NCI-H748 treated with DMSO at 0.1 percent for 48 hours (cell line): Measurements from ENCODE around the gene TLCD3A.
"Not testable (repeated sequence)": the region's sequence is repeated elsewhere in the genome, so short reads cannot be mapped to it uniquely, and the experiment has no call there.

ENCODE experiments used
- DNase-seq: peaks from one replicate; lab custom pipeline; 2025; lab: John Stamatoyannopoulos, UW

TLCD3A gene

DNA sequence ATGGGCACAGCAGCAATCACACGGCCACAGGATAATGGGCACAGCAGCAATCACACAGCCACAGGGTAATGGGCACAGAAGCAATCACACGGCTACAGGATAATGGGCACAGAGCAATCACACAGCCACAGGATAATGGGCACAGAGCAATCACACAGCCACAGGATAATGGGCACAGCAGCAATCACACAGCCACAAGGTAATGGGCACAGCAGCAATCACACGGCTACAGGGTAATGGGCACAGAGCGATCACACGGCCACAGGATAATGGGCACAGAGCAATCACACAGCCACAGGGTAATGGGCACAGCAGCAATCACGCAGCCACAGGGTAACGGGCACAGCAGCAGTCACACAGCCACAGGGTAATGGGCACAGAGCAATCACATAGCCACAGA, 17.0 kb downstream of the TLCD3A start:
- DNase-seq, result not testable (repeated sequence)

DNA sequence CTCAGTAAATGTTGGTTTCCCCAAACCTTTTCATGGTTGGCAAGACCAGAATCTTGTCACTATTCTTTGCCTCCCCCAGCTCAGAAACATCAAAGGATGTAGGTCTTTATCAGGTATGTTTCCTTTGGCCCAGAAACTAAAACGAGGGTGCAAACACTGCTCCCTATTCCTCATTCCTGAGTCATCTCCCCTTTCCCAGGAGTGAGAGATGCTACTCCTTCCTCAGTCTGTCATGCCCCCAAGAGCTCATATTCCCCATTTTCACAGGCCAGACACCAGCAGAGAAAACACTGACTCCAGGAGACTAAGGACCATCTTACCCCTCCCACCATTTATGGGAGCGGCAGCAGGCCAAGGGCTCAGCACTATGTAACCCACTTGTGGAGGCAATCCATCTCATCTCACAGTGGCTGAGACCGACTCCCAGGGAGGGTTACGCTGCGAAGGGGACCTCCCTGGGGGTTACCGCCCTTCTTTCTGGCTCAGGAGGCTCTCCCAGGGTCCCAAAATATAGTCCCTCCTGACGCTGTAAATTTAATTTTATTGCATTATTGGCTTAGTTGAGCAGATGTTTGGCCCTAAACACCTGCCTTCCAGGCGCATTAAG, 18.1 kb downstream of the TLCD3A start:
- DNase-seq, result no peak

GRCh38 chr17:751269-752001, 19.0 kb downstream of the TLCD3A start:
- no peak for DNase-seq

- DNase-seq, result peak; percentile 90
These were observed 19.7 kb downstream of the TLCD3A start, which contains the start of gene GEMIN4 for GRCh38 chr17:752002-752619. Gene GEMIN4 (minus strand): TSS chr17:752264. CDS start chr17:752142, 122 bp downstream.

GRCh38 chr17:752620-753219, 20.3 kb downstream of the TLCD3A start:
- peak; percentile 35 for DNase-seq

DNA sequence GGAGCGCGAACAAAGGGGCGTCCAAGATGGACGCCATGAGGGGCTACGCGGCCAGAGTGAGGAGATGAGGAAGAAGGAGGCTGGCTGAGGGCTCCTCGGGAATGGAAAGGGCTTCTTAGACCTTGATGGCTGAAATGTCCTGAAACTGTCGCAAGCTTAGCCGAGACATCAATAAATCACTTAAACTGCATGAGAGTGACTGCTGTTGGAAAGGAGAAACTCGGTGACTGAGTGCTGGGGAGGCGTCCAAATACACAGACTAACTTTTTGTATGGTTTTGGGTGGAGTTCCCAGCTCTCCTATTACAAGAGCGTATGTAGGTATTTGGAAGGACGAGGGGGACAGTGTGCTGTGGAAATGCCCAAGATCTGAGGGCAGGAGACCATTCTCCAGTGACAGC, 21.0 kb downstream of the TLCD3A start:
- DNase-seq, result no peak

- not testable (repeated sequence) for DNase-seq
These were observed 23.0 kb downstream of the TLCD3A start for GRCh38 chr17:755319-755961.

DNA sequence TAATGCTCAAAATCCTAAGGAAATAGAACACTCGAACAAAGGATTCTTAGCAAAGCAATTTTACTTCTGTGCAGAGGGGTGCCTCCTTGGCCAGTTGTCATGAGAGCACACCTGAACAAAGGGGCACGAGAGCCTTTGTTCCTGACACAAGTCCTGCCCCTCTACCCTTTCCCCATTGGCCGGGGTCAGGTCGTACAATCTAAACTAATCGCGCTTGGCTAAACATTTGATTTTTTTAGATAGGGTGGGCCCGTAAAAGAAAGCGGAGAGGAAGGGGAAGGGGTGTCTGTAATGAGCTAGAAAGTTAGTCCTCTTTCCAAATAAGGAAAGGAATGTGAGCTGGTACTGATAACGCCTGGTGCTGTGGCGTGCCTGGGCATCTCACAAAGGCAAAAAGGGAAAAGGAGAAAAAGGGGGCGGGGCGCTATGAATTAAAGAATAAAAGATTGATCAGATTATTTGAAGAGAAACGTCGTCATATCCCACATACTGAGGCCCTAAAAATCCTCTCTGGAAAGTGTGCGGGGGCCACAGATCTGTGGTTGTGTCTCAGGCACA, 23.7 kb downstream of the TLCD3A start:
- not testable (repeated sequence) for DNase-seq

DNA sequence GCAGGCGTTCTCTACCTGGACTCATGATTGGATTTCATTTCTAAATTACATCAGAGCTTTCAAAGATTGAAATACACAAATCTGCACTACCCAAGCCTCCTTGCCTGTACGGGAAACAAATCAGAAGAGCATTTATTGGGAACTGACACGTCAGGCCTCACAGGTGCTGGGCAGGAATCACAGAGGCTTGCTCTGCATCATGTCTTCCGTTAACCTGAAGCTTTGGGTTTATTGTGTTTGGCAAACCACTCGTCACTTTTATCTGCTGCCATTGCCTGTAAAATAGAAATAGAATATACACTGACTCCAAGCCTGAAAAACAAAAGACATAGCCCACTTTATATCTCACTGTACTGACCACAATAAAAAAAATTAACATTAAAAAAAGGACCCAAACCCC, 27.6 kb downstream of the TLCD3A start:
- no peak for DNase-seq

DNA sequence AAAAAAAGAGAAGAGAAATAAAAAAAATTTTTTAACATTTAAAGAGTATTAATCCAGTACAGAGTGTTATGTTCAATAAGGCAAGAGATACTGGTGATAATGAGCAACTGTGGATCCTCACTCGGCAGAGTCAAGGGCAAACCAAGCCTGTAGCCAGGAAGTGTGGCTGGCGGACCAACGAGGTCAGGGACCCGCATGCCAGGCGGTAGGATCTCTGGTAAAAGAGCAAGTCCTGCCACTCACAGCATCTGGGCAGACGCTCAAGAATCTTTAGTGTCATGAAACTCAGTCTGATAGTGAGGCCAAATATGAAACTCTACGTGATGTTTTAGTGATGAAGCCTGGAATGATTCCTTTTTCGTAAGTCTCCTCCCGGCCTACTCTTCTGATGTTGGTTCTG, 28.0 kb downstream of the TLCD3A start:
- no peak for DNase-seq

DNA sequence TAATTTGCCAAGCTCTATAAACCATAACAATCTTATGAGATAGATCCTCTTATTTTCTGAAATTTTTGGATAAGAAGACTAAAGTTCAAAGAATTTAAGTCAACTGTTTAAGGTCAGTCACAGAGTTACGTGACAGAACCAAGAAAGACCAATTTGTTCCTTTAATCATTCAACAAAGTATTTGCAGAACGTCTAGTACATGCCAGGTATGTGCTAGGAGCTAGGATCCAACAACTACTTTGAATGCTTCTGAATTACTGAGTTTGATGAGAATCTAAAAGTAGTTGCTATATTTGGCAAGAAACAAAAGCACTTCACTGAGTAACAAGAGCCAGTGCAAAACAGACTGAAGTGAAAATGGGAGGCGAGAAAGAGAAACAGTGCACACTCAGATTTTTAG, 34.7 kb downstream of the TLCD3A start:
- no peak for DNase-seq

GRCh38 chr17:773016-773415, 40.6 kb downstream of the TLCD3A start:
- no peak for DNase-seq

DNA sequence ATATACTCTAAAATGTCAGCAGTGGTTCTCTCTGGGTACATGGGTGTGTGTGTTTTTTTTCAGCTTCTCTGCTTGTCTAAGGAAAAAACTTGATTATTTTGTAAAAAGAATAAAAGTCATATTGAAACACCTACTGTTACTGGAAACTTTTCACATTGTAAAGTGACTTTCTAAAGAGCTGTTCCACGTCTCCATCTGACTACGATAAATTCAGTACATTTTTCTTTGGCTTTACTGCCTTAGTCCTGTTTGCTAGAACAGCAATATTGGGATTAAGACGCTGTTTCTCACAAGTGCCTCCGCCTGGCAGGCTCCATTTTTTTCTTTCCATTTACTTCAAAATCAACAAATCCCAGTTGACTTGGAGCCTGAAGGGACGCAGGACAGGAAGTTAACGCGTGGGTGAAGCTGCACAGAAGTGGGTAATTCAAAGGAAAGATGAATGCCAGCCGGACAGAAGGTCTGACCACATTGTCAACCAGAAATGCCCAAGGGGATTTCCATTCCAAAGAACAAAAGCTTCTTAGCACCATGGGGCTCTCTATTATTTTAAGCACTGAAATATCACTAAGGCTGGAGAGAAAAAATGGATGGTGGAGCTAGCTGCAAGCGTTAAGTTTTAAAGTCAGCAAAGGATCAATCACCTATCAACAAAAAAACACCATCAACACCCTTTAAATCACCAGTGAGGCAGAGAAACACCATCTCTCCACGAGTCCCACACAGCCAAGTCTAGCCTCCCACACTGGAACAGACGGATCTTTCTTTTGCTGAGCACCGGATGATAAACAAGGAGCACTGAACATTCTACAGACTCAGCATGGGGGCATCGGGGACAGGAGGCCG, 41.3 kb downstream of the TLCD3A start:
- no peak for DNase-seq

GRCh38 chr17:774313-774584, 41.9 kb downstream of the TLCD3A start:
- DNase-seq, result no peak

DNA sequence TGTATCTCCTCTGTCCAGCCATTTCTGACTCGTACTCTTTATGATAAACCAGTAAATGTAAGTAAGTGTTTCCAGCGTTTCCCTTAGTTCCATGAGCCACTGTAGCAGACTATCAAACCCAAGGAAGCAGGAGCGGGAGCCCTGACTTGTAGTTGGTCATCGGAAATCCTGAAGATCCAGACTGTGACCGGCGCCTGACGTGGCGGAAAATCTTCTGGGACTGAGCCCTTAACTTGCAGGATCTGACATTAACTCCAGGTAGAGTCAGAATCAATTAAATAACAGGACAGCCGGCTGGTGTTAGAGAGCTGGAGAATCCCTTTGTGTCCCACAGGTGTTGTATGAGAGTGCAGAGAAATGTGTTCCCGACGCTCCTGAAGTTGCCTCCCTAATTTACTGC, 45.7 kb downstream of the TLCD3A start:
- no peak for DNase-seq

- peak; percentile 66 for DNase-seq
These were observed 49.7 kb downstream of the TLCD3A start, which contains the start of the genes GLOD4 and MRM3 for GRCh38 chr17:781805-782731. Gene GLOD4 (minus strand): TSS chr17:782280. CDS start chr17:782255, 25 bp downstream. Gene MRM3 (plus strand): TSS chr17:782353. CDS start chr17:782379, 26 bp downstream.

DNA sequence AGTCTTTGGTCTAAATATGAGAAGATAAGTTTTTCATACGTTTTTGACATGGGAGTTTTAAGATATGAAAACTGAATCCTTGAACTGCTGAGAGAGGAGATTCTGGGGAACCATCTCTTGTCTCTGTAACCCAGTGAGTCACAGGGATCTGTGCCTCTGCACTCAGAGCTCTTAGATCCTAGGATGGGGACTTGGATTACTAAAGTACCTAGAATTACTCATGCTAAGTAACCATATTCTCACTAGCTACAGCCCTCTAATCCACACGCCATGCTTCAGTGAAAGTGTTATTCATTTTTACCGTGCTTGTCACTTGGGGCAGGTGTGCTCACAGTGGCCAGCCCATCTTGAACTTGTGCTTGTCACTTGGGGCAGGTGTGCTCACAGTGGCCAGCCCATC, 51.7 kb downstream of the TLCD3A start:
- no peak for DNase-seq

DNA sequence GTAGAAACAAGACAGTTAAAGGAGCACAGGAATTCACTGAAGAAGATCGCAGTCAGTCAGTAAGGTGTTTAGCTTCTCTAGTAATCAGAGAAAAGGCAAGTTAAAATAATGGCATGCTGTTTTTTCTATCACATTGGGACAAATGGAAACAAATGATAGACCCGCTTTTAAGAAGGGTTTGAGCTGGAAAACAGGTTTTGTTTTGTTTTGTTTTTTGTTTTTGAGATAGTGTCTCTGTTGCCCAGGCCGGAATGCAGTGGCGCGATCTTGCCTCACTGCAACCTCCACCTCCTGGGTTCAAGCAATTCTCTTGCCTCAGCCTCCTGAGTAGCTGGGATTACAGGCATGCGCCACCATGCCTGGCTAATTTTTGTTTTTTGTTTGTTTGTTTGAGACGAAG, 53.5 kb downstream of the TLCD3A start:
- not testable (repeated sequence) for DNase-seq

DNA sequence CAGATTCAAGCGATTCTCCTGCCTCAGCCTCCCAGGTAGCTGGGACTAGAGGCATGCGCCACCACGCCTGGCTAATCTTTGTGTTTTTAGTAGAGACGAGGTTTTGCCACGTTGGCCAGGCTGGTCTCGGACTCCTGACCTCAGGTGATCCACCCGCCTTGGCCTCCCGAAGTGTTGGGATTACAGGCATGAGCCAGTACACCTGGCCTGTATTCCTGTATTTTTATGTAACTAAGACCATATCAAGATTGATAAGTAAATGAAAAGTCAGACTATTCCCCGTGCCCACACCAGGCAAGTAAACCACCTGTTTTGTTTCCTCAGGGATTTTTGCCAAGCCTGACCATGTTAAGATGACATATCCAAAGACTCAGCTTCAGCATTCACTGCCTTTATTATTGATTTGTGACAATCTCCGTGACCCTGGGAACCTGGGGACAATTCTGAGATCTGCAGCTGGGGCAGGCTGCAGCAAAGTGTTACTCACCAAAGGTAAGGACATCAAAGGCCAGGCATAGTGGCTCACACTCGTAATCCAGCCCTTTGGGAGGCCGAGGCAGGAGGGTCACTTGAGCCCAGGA, 55.3 kb downstream of the TLCD3A start:
- no peak for DNase-seq

DNA sequence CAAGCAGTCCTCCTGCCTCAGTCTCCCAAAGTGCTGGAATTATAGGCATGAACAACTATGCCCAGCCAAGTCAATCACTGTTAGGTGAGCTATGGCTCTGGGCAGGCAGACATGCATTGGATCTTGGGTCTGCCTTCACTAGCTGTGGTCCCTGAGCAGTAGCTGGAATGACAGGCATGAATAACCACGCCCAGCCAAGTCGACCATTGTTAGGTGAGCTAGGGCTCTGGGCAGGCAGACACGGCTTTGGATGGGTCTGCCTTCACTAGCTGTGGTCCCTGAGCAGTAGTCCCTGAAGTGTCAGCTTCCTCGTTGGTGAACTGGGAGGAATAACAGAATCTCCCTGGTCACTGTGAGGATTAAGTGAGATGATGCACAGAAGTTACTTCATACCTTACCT, 56.2 kb downstream of the TLCD3A start:
- DNase-seq, result no peak
